Ovary (tissue), 3 donors: Measurements from ENCODE around the gene PBLD.

Source experiments
- EP300 ChIP-seq: sonication (generic); formaldehyde crosslinking; IDR thresholded peaks from one replicate; pipeline ENCODE4 v1.6.1; 2017; ENCODE audit warnings: antibody characterized with exemption
- POLR2A ChIP-seq: fragments of 450-650 bp; IDR thresholded peaks from one replicate; pipeline ENCODE4 v1.6.1; 2017; ENCODE audit warnings: antibody characterized with exemption, mild to moderate bottlenecking, moderate library complexity
- TF ChIP-seq, protein P1 (sequence below), 3 donors: fragments of 450-650 bp in 2 of 3; fragments of 200-600 bp in 1 of 3; IDR thresholded peaks; one replicate each; pipeline versions ENCODE4 v1.5.1 to v1.8.0; 2016 to 2022; ENCODE audit warnings: antibody characterized with exemption in 3 of 3, mild to moderate bottlenecking in 1 of 3
- donor health status: DM: no; HTN: no; CAD: no.

DNA sequence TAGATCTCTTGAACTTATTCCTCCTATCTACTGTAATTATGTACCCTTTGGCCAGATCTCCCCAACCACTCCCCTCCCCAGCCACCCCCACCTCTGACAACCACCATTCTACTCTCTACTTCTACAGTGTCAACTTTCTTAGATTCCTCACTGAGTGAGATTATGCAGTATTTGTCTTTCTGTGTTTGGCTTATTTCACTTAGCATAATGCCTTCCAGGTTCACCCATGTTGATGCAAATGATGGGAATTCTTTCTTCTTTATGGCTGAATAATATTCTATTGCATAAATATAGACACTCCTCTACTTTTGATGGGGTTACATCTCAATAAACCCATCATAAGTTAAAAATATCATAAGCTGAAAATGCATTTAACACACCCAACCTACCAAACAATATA lies 22.2 kb downstream of the PBLD start:
- TF ChIP-seq POLR2A (no peak), EP300 (no peak)
- TF ChIP-seq, protein P1, sequence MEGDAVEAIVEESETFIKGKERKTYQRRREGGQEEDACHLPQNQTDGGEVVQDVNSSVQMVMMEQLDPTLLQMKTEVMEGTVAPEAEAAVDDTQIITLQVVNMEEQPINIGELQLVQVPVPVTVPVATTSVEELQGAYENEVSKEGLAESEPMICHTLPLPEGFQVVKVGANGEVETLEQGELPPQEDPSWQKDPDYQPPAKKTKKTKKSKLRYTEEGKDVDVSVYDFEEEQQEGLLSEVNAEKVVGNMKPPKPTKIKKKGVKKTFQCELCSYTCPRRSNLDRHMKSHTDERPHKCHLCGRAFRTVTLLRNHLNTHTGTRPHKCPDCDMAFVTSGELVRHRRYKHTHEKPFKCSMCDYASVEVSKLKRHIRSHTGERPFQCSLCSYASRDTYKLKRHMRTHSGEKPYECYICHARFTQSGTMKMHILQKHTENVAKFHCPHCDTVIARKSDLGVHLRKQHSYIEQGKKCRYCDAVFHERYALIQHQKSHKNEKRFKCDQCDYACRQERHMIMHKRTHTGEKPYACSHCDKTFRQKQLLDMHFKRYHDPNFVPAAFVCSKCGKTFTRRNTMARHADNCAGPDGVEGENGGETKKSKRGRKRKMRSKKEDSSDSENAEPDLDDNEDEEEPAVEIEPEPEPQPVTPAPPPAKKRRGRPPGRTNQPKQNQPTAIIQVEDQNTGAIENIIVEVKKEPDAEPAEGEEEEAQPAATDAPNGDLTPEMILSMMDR (IDR thresholded peaks at IDR 0.05) = no peak
